GM19455 (cell line): ENCODE measurements around the gene FREM1.

Source experiments
- ATAC-seq: cut with Tn5 transposase; IDR thresholded peaks from one replicate; pipeline ENCODE4 v1.9.1; 2021; ENCODE audit not compliant: unreplicated experiment

The FREM1 gene

GRCh38 chr9:14769230-14769571 lies 141.0 kb downstream of the FREM1 start:
- ATAC-seq = no peak

- ATAC-seq = no peak
These were observed 141.6 kb downstream of the FREM1 start for GRCh38 chr9:14768405-14769229.

- no peak for ATAC-seq
These were observed 143.9 kb downstream of the FREM1 start for GRCh38 chr9:14766299-14766698.

GRCh38 chr9:14761584-14761983 lies 148.6 kb downstream of the FREM1 start:
- ATAC-seq = no peak

- no peak for ATAC-seq
These were observed 150.2 kb downstream of the FREM1 start for GRCh38 chr9:14760060-14760459.

- no peak for ATAC-seq
These were observed 153.9 kb downstream of the FREM1 start for GRCh38 chr9:14756291-14756690.

- ATAC-seq = no peak
These were observed 157.4 kb downstream of the FREM1 start for GRCh38 chr9:14752871-14753270.

GRCh38 chr9:14752271-14752670 lies 158.0 kb downstream of the FREM1 start:
- ATAC-seq = no peak

GRCh38 chr9:14750821-14751220 lies 159.4 kb downstream of the FREM1 start:
- no peak for ATAC-seq

GRCh38 chr9:14749741-14750211 lies 160.5 kb downstream of the FREM1 start:
- no peak for ATAC-seq

GRCh38 chr9:14748373-14748772 lies 161.9 kb downstream of the FREM1 start:
- ATAC-seq = no peak

- no peak for ATAC-seq
These were observed 163.1 kb downstream of the FREM1 start for GRCh38 chr9:14747111-14747510.

GRCh38 chr9:14746626-14747025 lies 163.6 kb downstream of the FREM1 start:
- ATAC-seq = no peak

GRCh38 chr9:14744768-14745167 lies 165.5 kb downstream of the FREM1 start:
- ATAC-seq = no peak

- no peak for ATAC-seq
These were observed 168.9 kb downstream of the FREM1 start for GRCh38 chr9:14741369-14741768.

- ATAC-seq = no peak
These were observed 177.1 kb downstream of the FREM1 start for GRCh38 chr9:14733133-14733532.

GRCh38 chr9:14731294-14731981 lies 178.8 kb downstream of the FREM1 start:
- ATAC-seq = no peak

- no peak for ATAC-seq
These were observed 179.7 kb downstream of the FREM1 start for GRCh38 chr9:14730461-14730898.

- ATAC-seq = no peak
These were observed 186.9 kb downstream of the FREM1 start for GRCh38 chr9:14723301-14723700.

GRCh38 chr9:14722391-14723035 lies 187.7 kb downstream of the FREM1 start, which contains the start of gene CER1:
TSS of gene CER1 (minus strand) at chr9:14722733. CDS start at chr9:14722672, 61 bp downstream.
- no peak for ATAC-seq

GRCh38 chr9:14719231-14719923 lies 190.9 kb downstream of the FREM1 start:
- ATAC-seq = no peak
